Measurements from ENCODE around the gene ANTXR2. TPM values are rescaled to one million over a fixed set of nuclear protein-coding genes. Genes with fewer than 3 reads are reported as not detected.

The ANTXR2 gene
- total RNA-seq, 4 donors from 2014 or later: 51.8 to 182 (median 144) TPM

- H3K36me3 ChIP-seq: no peaks in the 10 kb centered on the region
- H3K4me3 ChIP-seq: no peak overlapping the region
- H3K27ac ChIP-seq: no peak overlapping the region
- no peaks in the 10 kb centered on the region for H3K4me1 ChIP-seq
- no peak for DNase-seq
- TF ChIP-seq POLR2A (IDR thresholded peaks at IDR 0.05): no peak
- no peaks in the 10 kb centered on the region for H3K27me3 ChIP-seq
- intact Hi-C loops (cut with DNase I; ENCODE audit: low total_unique reads): no loop called here
- no peaks in the 10 kb centered on the region for H3K9me3 ChIP-seq
Measured at GRCh38 chr4:79905212-79905611, 167.8 kb downstream of the ANTXR2 start.

- TF ChIP-seq POLR2A (IDR thresholded peaks at IDR 0.05): no peak
- TF ChIP-seq CTCF (IDR thresholded peaks at IDR 0.05): no peak
- H3K27me3 ChIP-seq: no peaks in the 10 kb centered on the region
- H3K27ac ChIP-seq: no peak overlapping the region
- DNase-seq: no peak
- no peaks in the 10 kb centered on the region for H3K4me1 ChIP-seq
- no peaks in the 10 kb centered on the region for H3K36me3 ChIP-seq
- intact Hi-C loops (cut with DNase I; ENCODE audit: low total_unique reads): no loop called here
- H3K9me3 ChIP-seq: no peaks in the 10 kb centered on the region
- no peak overlapping the region for H3K4me3 ChIP-seq
Measured at GRCh38 chr4:79904331-79904730, 168.7 kb downstream of the ANTXR2 start.

- DNase-seq: no peak
- intact Hi-C loops (cut with DNase I; ENCODE audit: low total_unique reads): no loop called here
- Histone ChIP-seq H3K36me3 (no peaks in the 10 kb centered on the region), H3K9me3 (no peaks in the 10 kb centered on the region), H3K4me1 (no peaks in the 10 kb centered on the region), H3K27me3 (no peaks in the 10 kb centered on the region), H3K4me3 (no peak overlapping the region), H3K27ac (no peak overlapping the region)
- no peak for TF ChIP-seq CTCF (IDR thresholded peaks at IDR 0.05)
- no peak for TF ChIP-seq POLR2A (IDR thresholded peaks at IDR 0.05)
Measured at GRCh38 chr4:79900182-79900581, 172.8 kb downstream of the ANTXR2 start.

- H3K9me3 ChIP-seq: no peaks in the 10 kb centered on the region
- no peak for TF ChIP-seq POLR2A (IDR thresholded peaks at IDR 0.05)
- no peak for TF ChIP-seq CTCF (IDR thresholded peaks at IDR 0.05)
- no peak overlapping the region for H3K27ac ChIP-seq
- intact Hi-C loops (cut with DNase I; ENCODE audit: low total_unique reads): no loop called here
- H3K4me1 ChIP-seq: no peaks in the 10 kb centered on the region
- DNase-seq: no peak
- H3K4me3 ChIP-seq: no peak overlapping the region
- no peaks in the 10 kb centered on the region for H3K36me3 ChIP-seq
- H3K27me3 ChIP-seq: no peaks in the 10 kb centered on the region
Measured at GRCh38 chr4:79899481-79899880, 173.5 kb downstream of the ANTXR2 start.

GRCh38 chr4:79898055-79898454, 175.0 kb downstream of the ANTXR2 start:
- no peak for DNase-seq
- intact Hi-C loops (cut with DNase I; ENCODE audit: low total_unique reads): no loop called here
- TF ChIP-seq POLR2A (IDR thresholded peaks at IDR 0.05) (no peak), CTCF (IDR thresholded peaks at IDR 0.05) (no peak)
- H3K9me3 ChIP-seq: no peaks in the 10 kb centered on the region
- no peaks in the 10 kb centered on the region for H3K27me3 ChIP-seq
- H3K4me3 ChIP-seq: no peak overlapping the region
- H3K27ac ChIP-seq: no peak overlapping the region
- H3K36me3 ChIP-seq: no peaks in the 10 kb centered on the region
- no peaks in the 10 kb centered on the region for H3K4me1 ChIP-seq

GRCh38 chr4:79897174-79897573, 175.9 kb downstream of the ANTXR2 start:
- TF ChIP-seq CTCF (IDR thresholded peaks at IDR 0.05): no peak
- no peak for TF ChIP-seq POLR2A (IDR thresholded peaks at IDR 0.05)
- intact Hi-C loops (cut with DNase I; ENCODE audit: low total_unique reads): no loop called here
- H3K27me3 ChIP-seq: no peaks in the 10 kb centered on the region
- H3K36me3 ChIP-seq: no peaks in the 10 kb centered on the region
- H3K27ac ChIP-seq: no peak overlapping the region
- H3K4me1 ChIP-seq: no peaks in the 10 kb centered on the region
- no peak for DNase-seq
- H3K9me3 ChIP-seq: no peaks in the 10 kb centered on the region
- H3K4me3 ChIP-seq: no peak overlapping the region

Data from uterus (tissue), 4 donors.